ENCODE data around the gene RGMA. TPM values are rescaled to one million over a fixed set of nuclear protein-coding genes. Genes with fewer than 3 reads are reported as not detected.

Gene RGMA
- total and polyA plus RNA-seq, 2 donors (not counting 1 experiment from before 2014, with no cell fraction given): not detected

DNA sequence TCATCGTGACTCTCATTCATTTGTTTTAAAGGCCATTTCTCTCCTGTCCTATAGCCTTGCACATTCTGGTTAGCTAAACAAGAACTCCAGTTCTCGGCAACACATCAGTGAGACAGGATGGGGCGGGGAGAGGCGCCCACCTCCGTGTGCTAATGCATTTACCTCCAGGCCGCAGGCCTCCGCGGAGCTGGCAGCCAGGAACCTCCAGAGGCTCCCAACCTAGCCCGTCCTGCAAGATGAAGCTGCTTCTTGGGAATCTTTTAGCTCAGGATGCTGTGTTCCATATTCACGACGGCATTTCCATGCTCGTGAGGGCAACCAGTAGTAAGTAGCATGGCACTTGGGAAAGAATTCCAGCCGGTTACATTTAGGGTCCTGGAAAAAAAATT lies 47.9 kb downstream of the RGMA start:
- Histone ChIP-seq H4K20me1 (ENCODE audit: control insufficient read depth, insufficient read depth, low read length, poor library complexity, severe bottlenecking) (no peaks in the 10 kb centered on the region), H3K27me3 (replicated peaks in 1 of 4; ENCODE audit: control extremely low read depth in 1 of 4, control insufficient read depth in 3 of 4, insufficient read depth in 4 of 4, low read length in 3 of 4) (peaks cover 0 to 7% (median 0%) of the 10 kb centered on the region in 4 experiments), H3K27ac (ENCODE audit: low read length in 2 of 2) (no peak overlapping the region), H3K4me1 (ENCODE audit: control insufficient read depth in 2 of 2, insufficient read depth in 2 of 2, low read length in 2 of 2) (peaks cover 0 to 2% of the 10 kb centered on the region in 2 donors), H3K36me3 (replicated peaks in 1 of 2; ENCODE audit: control extremely low read depth in 1 of 2, control insufficient read depth in 1 of 2, extremely low read depth in 1 of 2, insufficient read depth in 2 of 2, low read length in 1 of 2) (no peaks in the 10 kb centered on the region), H3K4me3 (ENCODE audit: control extremely low read depth in 1 of 5, extremely low read depth in 1 of 5, insufficient read depth in 1 of 5, low read depth in 2 of 5, low read length in 4 of 5) (no peak overlapping the region), H3K9me3 (ENCODE audit: control extremely low read depth in 1 of 3, control insufficient read depth in 2 of 3, insufficient read depth in 1 of 3, low read length in 2 of 3) (peaks cover 0 to 7% (median 3%) of the 10 kb centered on the region in 3 donors), H2AFZ (ENCODE audit: insufficient read depth, low read depth, low read length, poor library complexity, severe bottlenecking) (no peak overlapping the region), H3K79me2 (ENCODE audit: control insufficient read depth, insufficient read depth, low read length) (no peaks in the 10 kb centered on the region), H3K4me2 (replicated peaks; ENCODE audit: low read depth, low read length, poor library complexity, severe bottlenecking) (no peak overlapping the region), H3K9ac (ENCODE audit: low read length) (no peak overlapping the region)
- TF ChIP-seq EZH2 (IDR thresholded peaks at IDR 0.05; ENCODE audit: borderline replicate concordance, insufficient read depth, low read depth, low read length, poor library complexity, severe bottlenecking): no peak
- TF ChIP-seq, protein P1, sequence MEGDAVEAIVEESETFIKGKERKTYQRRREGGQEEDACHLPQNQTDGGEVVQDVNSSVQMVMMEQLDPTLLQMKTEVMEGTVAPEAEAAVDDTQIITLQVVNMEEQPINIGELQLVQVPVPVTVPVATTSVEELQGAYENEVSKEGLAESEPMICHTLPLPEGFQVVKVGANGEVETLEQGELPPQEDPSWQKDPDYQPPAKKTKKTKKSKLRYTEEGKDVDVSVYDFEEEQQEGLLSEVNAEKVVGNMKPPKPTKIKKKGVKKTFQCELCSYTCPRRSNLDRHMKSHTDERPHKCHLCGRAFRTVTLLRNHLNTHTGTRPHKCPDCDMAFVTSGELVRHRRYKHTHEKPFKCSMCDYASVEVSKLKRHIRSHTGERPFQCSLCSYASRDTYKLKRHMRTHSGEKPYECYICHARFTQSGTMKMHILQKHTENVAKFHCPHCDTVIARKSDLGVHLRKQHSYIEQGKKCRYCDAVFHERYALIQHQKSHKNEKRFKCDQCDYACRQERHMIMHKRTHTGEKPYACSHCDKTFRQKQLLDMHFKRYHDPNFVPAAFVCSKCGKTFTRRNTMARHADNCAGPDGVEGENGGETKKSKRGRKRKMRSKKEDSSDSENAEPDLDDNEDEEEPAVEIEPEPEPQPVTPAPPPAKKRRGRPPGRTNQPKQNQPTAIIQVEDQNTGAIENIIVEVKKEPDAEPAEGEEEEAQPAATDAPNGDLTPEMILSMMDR (IDR thresholded peaks at IDR 0.05): no peak
- DNase-seq (no peak), ATAC-seq (ENCODE audit: low read depth) (no peak)
- ChIA-PET POLR2A (no interaction called here), CTCF (interaction anchor here (1.1 to 1.5 kb wide), 2 partner anchors 11 to 12 kb away, joined by 5 to 8 read pairs; no protein-coding TSS in a partner anchor)
- H3K4me1 Mint-ChIP-seq: peaks cover 2% of the 10 kb centered on the region
- no peak overlapping the region for H3K4me3 Mint-ChIP-seq
- WGBS (ENCODE audit: insufficient coverage): 91% methylated on average over 10 of the region's 13 CpGs
- H3K27ac Mint-ChIP-seq: no peak overlapping the region
- H3K27me3 Mint-ChIP-seq: peaks cover 14% of the 10 kb centered on the region
- intact Hi-C loops (cut with micrococcal nuclease): no loop called here
- peaks cover 2% of the 10 kb centered on the region for H3K9me3 Mint-ChIP-seq (ENCODE audit: insufficient read depth)

DNA sequence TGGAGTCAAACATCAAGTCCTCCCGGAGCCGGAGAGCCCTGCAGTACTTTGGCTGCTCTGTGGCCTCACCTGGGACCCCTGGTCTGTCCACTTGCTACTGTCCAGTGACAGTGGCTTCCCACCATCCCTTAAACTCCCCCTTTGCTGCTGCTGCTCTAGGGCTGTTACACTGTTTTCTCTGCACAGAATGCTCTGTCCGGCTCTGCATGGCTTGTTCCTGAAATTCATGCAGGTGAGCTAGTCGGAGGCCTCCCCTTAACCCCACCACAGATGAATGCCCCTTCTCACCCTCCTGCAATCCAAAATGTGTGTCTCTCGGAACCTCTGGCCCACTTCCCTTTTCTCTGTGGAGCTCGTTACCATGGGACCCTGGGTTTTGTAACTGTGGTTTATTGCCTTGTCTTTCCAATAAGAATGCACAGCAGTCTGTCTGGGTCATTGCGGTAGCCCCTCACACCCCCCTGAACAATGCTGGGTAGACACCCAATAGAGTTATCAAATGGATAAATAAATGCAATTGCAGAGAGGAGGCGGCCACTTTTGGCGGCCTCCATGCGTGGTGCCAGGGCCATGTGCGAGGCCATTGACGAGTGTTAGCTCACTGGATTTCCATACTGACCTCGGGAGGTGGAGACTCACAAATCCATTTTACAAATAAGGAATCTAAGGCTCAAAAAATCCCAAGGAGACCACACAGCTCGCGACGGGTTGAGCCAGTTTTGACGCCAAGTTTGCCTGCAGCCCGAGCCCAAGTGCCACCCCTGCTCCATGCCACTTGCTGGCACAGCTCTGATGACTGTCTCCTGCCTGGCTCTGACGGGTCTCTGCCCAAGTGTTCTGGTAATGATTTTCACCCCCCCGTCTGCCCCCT lies 48.5 kb downstream of the RGMA start:
- Histone ChIP-seq H2AFZ (ENCODE audit: insufficient read depth, low read depth, low read length, poor library complexity, severe bottlenecking) (no peak overlapping the region), H3K27ac (ENCODE audit: low read length in 2 of 2) (no peak overlapping the region), H3K4me3 (ENCODE audit: control extremely low read depth in 1 of 5, extremely low read depth in 1 of 5, insufficient read depth in 1 of 5, low read depth in 2 of 5, low read length in 4 of 5) (no peak overlapping the region), H4K20me1 (ENCODE audit: control insufficient read depth, insufficient read depth, low read length, poor library complexity, severe bottlenecking) (no peaks in the 10 kb centered on the region), H3K9ac (ENCODE audit: low read length) (no peak overlapping the region), H3K4me1 (ENCODE audit: control insufficient read depth in 2 of 2, insufficient read depth in 2 of 2, low read length in 2 of 2) (peaks cover 0 to 9% of the 10 kb centered on the region in 2 donors), H3K4me2 (replicated peaks; ENCODE audit: low read depth, low read length, poor library complexity, severe bottlenecking) (no peak overlapping the region), H3K36me3 (replicated peaks in 1 of 2; ENCODE audit: control extremely low read depth in 1 of 2, control insufficient read depth in 1 of 2, extremely low read depth in 1 of 2, insufficient read depth in 2 of 2, low read length in 1 of 2) (no peaks in the 10 kb centered on the region), H3K27me3 (replicated peaks in 1 of 4; ENCODE audit: control extremely low read depth in 1 of 4, control insufficient read depth in 3 of 4, insufficient read depth in 4 of 4, low read length in 3 of 4) (peaks cover 0 to 7% (median 0%) of the 10 kb centered on the region in 4 experiments), H3K9me3 (ENCODE audit: control extremely low read depth in 1 of 3, control insufficient read depth in 2 of 3, insufficient read depth in 1 of 3, low read length in 2 of 3) (peaks cover 0 to 6% (median 0%) of the 10 kb centered on the region in 3 donors), H3K79me2 (ENCODE audit: control insufficient read depth, insufficient read depth, low read length) (no peaks in the 10 kb centered on the region)
- WGBS (ENCODE audit: insufficient coverage): 85% methylated on average over 16 of the region's 20 CpGs
- no peaks in the 10 kb centered on the region for H3K9me3 Mint-ChIP-seq (ENCODE audit: insufficient read depth)
- intact Hi-C loops (cut with micrococcal nuclease): no loop called here
- DNase-seq (no peak), ATAC-seq (ENCODE audit: low read depth) (no peak)
- peaks cover 8% of the 10 kb centered on the region for H3K4me1 Mint-ChIP-seq
- no peak overlapping the region for H3K4me3 Mint-ChIP-seq
- peaks cover 14% of the 10 kb centered on the region for H3K27me3 Mint-ChIP-seq
- H3K27ac Mint-ChIP-seq: no peak overlapping the region
- ChIA-PET CTCF (interaction anchor here (1.1 to 1.5 kb wide), 2 partner anchors 10 to 12 kb away, joined by 5 to 8 read pairs; no protein-coding TSS in a partner anchor), POLR2A (no interaction called here)
- TF ChIP-seq, protein P1 (IDR thresholded peaks at IDR 0.05): no peak
- TF ChIP-seq EZH2 (IDR thresholded peaks at IDR 0.05; ENCODE audit: borderline replicate concordance, insufficient read depth, low read depth, low read length, poor library complexity, severe bottlenecking): no peak
